HL-60 (cell line): ENCODE results near the gene SLC15A1.

ENCODE experiments used
- DNase-seq, 2 experiments: peaks; one replicate each; pipeline ENCODE4 v3.0.0-alpha.2; 2010 to 2020; ENCODE audit warnings: low read depth in 1 of 2, low spot score in 1 of 2
- H3K27ac ChIP-seq: fragments of 250-450 bp; sonication (Bioruptor Pico); replicated peaks from 2 replicates; pipeline ENCODE4 v1.5.1; 2020; ENCODE audit warnings: mild to moderate bottlenecking, moderate library complexity
- H3K27me3 ChIP-seq: fragments of 250-450 bp; sonication (Bioruptor Pico); 2 replicates; pipeline ENCODE4 v1.5.1; 2021; ENCODE audit warnings: mild to moderate bottlenecking, moderate library complexity; ENCODE audit not compliant: insufficient read depth, poor library complexity, severe bottlenecking
- H3K4me3 ChIP-seq: replicated peaks from 2 replicates; pipeline ENCODE4 v1.5.1; 2011; ENCODE audit warnings: mild to moderate bottlenecking, control low read depth, low read length; ENCODE audit not compliant: insufficient read depth
- GABPA ChIP-seq: IDR thresholded peaks from 2 replicates; pipeline ENCODE4 v1.6.1; 2012; ENCODE audit warnings: low read depth
- POLR2AphosphoS5 ChIP-seq: IDR thresholded peaks from 2 replicates; pipeline ENCODE4 v1.6.1; 2012; ENCODE audit warnings: low read depth
- SPI1 ChIP-seq: IDR thresholded peaks from 2 replicates; pipeline ENCODE4 v1.6.1; 2012; ENCODE audit warnings: low read depth, mild to moderate bottlenecking, borderline replicate concordance
- TF ChIP-seq, protein P1 (sequence below): IDR thresholded peaks from 2 replicates; pipeline ENCODE4 v1.6.1; 2012; ENCODE audit warnings: low read depth; ENCODE audit not compliant: insufficient replicate concordance
- TF ChIP-seq, protein P2 (sequence below): IDR thresholded peaks from one replicate; pipeline ENCODE4 v1.5.1; 2011; ENCODE audit warnings: low read length, control low read depth, inconsistent platforms; ENCODE audit not compliant: insufficient read depth

Gene SLC15A1

DNA sequence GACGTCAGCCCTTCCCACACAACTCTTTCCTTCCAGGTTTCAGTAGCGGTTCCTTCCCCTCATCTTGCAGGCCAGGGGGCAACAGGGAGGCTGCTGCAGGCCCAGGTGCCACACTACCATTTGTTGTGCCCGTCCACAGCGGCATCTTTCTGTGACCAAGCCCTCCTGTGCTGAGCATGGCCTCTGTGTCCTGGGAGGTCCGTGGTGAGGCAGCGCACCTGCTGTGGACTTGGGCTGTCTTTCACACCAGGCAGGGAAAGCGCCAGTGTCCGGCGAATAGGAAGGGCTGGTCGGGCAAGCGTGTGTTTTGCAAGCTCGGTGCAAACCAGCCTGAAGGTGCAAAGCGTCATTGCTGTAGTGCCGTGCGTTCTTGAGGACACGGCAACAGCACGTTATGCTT lies 21.4 kb downstream of the SLC15A1 start:
- TF ChIP-seq SPI1 (no peak), POLR2AphosphoS5 (no peak), GABPA (no peak)
- TF ChIP-seq, protein P1, sequence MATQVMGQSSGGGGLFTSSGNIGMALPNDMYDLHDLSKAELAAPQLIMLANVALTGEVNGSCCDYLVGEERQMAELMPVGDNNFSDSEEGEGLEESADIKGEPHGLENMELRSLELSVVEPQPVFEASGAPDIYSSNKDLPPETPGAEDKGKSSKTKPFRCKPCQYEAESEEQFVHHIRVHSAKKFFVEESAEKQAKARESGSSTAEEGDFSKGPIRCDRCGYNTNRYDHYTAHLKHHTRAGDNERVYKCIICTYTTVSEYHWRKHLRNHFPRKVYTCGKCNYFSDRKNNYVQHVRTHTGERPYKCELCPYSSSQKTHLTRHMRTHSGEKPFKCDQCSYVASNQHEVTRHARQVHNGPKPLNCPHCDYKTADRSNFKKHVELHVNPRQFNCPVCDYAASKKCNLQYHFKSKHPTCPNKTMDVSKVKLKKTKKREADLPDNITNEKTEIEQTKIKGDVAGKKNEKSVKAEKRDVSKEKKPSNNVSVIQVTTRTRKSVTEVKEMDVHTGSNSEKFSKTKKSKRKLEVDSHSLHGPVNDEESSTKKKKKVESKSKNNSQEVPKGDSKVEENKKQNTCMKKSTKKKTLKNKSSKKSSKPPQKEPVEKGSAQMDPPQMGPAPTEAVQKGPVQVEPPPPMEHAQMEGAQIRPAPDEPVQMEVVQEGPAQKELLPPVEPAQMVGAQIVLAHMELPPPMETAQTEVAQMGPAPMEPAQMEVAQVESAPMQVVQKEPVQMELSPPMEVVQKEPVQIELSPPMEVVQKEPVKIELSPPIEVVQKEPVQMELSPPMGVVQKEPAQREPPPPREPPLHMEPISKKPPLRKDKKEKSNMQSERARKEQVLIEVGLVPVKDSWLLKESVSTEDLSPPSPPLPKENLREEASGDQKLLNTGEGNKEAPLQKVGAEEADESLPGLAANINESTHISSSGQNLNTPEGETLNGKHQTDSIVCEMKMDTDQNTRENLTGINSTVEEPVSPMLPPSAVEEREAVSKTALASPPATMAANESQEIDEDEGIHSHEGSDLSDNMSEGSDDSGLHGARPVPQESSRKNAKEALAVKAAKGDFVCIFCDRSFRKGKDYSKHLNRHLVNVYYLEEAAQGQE = no peak
- TF ChIP-seq, protein P2, sequence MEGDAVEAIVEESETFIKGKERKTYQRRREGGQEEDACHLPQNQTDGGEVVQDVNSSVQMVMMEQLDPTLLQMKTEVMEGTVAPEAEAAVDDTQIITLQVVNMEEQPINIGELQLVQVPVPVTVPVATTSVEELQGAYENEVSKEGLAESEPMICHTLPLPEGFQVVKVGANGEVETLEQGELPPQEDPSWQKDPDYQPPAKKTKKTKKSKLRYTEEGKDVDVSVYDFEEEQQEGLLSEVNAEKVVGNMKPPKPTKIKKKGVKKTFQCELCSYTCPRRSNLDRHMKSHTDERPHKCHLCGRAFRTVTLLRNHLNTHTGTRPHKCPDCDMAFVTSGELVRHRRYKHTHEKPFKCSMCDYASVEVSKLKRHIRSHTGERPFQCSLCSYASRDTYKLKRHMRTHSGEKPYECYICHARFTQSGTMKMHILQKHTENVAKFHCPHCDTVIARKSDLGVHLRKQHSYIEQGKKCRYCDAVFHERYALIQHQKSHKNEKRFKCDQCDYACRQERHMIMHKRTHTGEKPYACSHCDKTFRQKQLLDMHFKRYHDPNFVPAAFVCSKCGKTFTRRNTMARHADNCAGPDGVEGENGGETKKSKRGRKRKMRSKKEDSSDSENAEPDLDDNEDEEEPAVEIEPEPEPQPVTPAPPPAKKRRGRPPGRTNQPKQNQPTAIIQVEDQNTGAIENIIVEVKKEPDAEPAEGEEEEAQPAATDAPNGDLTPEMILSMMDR = no peak
- no peak for DNase-seq
- no peaks in the 10 kb centered on the region for H3K27me3 ChIP-seq
- H3K4me3 ChIP-seq = no peak overlapping the region
- no peak overlapping the region for H3K27ac ChIP-seq

DNA sequence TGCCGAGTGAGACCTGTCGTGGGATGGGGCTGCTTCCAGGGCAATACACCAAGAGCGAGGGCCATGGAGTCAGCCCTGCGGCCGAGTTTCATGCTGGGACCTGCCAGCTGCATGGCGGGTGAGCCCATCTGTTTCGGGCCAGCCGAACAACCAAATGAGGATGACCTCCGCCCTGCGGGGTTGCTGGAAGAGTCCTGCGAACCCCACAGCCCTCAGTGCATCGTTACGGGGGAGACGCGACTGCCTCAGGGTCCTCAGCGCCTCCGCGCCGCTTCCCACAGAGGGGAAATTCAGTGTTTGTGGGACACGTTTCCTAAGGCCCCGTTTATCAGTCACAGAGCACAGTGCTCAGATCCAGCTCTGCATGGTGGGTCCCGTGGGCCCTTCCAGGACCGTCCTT lies 22.0 kb downstream of the SLC15A1 start:
- TF ChIP-seq, protein P1 = no peak
- TF ChIP-seq SPI1 = no peak
- no peak for TF ChIP-seq GABPA
- TF ChIP-seq, protein P2 = no peak
- TF ChIP-seq POLR2AphosphoS5 = no peak
- Histone ChIP-seq H3K4me3 (no peak overlapping the region), H3K27me3 (no peaks in the 10 kb centered on the region), H3K27ac (no peak overlapping the region)
- DNase-seq = no peak

DNA sequence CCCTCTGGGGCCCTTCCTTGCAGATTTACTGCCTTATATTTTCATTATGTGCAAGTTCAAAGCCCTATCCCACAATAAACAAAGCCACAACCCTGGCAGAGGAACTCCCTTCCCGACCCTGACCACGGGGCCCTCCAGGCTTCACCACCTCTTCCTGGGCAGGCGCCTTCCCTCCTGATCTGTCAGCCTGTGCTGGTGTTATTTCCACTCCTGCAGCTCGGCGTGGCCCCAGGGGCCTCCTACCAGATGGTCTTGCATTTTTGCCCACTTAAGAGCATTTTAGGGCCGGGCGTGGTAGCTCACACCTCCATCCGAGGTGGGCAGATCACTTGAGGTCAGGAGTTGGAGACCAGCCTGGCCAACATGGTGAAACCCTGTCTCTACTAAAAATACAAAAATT lies 22.8 kb downstream of the SLC15A1 start:
- Histone ChIP-seq H3K4me3 (no peak overlapping the region), H3K27ac (no peak overlapping the region), H3K27me3 (no peaks in the 10 kb centered on the region)
- no peak for TF ChIP-seq GABPA
- TF ChIP-seq POLR2AphosphoS5 = no peak
- TF ChIP-seq SPI1 = no peak
- no peak for DNase-seq

DNA sequence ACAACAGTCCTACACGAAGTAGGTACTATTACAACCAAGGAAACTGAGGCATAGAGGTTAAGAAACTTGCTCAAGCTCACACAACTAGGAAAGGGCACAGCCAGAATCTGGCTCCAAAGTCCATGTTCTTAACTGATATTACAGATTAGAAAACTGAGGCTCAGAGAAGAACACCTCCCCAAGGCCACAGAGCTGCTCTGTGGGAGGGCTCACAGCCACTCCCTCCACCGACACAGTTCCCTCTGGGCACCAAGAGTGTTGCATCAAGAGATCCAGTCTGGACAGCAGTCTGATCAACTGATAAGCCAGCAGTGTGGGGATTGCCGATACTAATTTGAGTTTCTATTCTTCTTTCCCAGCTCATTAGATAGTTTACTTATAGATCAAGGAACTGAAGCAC lies 29.5 kb downstream of the SLC15A1 start:
- TF ChIP-seq, protein P2 = no peak
- TF ChIP-seq, protein P1 = no peak
- TF ChIP-seq SPI1 (no peak), GABPA (no peak), POLR2AphosphoS5 (no peak)
- H3K27ac ChIP-seq = no peak overlapping the region
- no peak for DNase-seq
- H3K27me3 ChIP-seq = peaks cover 6% of the 10 kb centered on the region
- no peak overlapping the region for H3K4me3 ChIP-seq
